PC-3 (cell line): ENCODE measurements around the gene HCCS.

Experiments
- EZH2 ChIP-seq: fragments of 300-600 bp; sonication (generic); IDR thresholded peaks from one replicate; pipeline ENCODE4 v1.6.1; 2017; ENCODE audit warnings: antibody characterized with exemption, mild to moderate bottlenecking, low read length; ENCODE audit not compliant: unreplicated experiment
- EZH2phosphoT487 ChIP-seq: fragments of 300-600 bp; sonication (generic); IDR thresholded peaks from 2 replicates; pipeline ENCODE4 v1.6.1; 2018; ENCODE audit warnings: mild to moderate bottlenecking, antibody characterized with exemption, low read length, borderline replicate concordance
- TF ChIP-seq, protein P1 (sequence below): fragments of 300-600 bp; sonication (generic); conservative IDR thresholded peaks from 2 replicates; pipeline ENCODE4 v1.5.1; 2017; ENCODE audit warnings: antibody characterized with exemption, low read depth, mild to moderate bottlenecking, low read length

DNA sequence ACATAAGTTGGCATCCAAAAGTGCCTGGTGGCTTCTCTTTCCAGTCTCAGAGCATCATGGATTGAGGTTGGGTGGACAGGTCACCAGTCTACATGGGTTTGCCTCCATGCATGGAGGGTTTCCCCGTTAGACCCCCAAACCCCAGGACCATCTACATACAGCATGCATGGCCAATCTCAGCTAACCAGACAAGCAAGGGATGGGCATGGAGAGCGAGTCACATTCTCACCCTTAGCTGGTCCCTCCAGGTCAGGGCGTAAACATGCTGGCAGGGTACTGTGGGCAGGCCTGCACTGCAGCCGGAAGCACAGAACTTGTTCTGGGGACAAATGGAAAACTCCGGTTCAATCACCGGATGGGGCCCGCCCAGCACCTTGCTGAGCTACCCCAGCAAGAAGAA lies 37.3 kb downstream of the HCCS start:
- TF ChIP-seq, protein P1, sequence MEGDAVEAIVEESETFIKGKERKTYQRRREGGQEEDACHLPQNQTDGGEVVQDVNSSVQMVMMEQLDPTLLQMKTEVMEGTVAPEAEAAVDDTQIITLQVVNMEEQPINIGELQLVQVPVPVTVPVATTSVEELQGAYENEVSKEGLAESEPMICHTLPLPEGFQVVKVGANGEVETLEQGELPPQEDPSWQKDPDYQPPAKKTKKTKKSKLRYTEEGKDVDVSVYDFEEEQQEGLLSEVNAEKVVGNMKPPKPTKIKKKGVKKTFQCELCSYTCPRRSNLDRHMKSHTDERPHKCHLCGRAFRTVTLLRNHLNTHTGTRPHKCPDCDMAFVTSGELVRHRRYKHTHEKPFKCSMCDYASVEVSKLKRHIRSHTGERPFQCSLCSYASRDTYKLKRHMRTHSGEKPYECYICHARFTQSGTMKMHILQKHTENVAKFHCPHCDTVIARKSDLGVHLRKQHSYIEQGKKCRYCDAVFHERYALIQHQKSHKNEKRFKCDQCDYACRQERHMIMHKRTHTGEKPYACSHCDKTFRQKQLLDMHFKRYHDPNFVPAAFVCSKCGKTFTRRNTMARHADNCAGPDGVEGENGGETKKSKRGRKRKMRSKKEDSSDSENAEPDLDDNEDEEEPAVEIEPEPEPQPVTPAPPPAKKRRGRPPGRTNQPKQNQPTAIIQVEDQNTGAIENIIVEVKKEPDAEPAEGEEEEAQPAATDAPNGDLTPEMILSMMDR, result no peak
- TF ChIP-seq EZH2phosphoT487, result no peak
- TF ChIP-seq EZH2, result no peak
